Lung microvascular endothelial cell (primary cell): ENCODE data around the gene SPTSSB. TPM values are rescaled to one million over a fixed set of nuclear protein-coding genes. Genes with fewer than 3 reads are reported as not detected.

Experiments used
- DNase-seq, 2 donors: peaks; one replicate each; pipeline versions ENCODE4 v3.0.0 to v3.0.0-alpha.2; 2010; ENCODE audit warnings: low read depth in 2 of 2
- total RNA-seq: library from RNA; depleted of rRNA; stranded (reverse); fragments of >200 nt; gene quantifications from 2 replicates; pipeline ENCODE4 v1.2.1, GENCODE V29; 2014

SPTSSB gene
- total RNA-seq, 1 donor from 2014 or later = not detected

- DNase-seq = no peak
These were observed 31.5 kb downstream of the SPTSSB start for GRCh38 chr3:161339517-161340500.

DNA sequence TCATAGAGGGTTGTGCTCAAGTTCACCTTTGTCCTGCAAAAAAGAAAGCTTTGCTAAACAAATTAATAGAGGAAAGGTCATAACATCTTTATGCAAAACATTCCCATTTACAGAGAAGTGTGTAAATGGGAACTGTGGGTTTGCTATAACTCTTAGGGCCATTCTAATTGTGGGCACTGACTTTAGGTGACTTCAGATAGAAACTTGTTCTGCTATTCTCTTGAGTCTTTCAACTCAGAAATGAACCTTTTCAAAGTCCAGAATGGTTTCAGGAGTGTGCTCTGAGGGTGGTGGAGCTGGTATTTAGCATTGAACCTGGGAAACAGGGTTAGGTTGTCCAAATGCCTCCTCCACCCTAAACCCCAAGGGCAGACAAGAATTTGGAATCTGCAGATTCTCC is 34.0 kb downstream of the SPTSSB start:
- no peak for DNase-seq

DNA sequence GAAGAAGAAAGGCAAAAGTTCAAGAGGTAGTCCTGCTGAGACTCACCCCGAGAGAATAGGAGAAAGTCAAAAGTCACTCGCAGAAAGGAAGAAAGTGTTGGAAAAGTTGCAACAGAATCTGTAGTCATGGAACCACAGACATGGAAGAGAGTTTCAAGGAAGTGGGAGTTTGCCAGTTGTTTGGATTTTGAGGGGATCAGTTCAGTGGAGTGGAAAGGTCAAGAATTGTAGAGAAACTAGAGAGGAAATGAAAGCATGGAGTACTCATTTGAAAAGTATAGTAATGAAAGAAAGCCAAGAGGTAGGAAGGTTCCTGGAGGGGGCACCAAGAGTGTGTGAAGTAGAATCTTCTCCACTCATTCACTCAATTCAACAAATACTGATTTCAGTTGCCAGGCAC is 34.7 kb downstream of the SPTSSB start:
- no peak for DNase-seq

- no peak for DNase-seq
These were observed 37.6 kb downstream of the SPTSSB start for GRCh38 chr3:161333696-161334095.

DNA sequence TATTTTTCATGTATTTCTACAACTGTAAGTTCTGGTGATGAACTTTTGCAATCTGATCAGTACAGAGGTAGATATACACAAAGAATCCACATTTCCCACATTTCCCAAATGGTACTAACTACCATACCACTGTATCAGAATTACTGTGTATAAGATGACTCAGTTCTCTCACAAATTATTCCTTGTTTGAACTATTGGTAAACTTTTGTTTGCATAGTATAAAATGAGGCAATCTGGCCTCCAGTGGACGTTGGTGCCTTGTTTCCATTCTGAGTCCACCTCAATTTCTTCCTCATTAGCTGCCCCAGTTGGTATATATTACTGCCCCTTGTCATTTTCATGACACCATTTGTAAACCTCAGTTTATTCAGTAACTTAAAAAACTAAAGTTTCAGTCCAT is 38.5 kb downstream of the SPTSSB start:
- DNase-seq = no peak

- DNase-seq = no peak
These were observed 46.3 kb downstream of the SPTSSB start for GRCh38 chr3:161325059-161325458.

- DNase-seq = no peak
These were observed 47.2 kb downstream of the SPTSSB start for GRCh38 chr3:161323926-161324621.

- DNase-seq = no peak
These were observed 48.3 kb downstream of the SPTSSB start for GRCh38 chr3:161322781-161323568.

- no peak for DNase-seq
These were observed 50.5 kb downstream of the SPTSSB start for GRCh38 chr3:161320837-161321236.

GRCh38 chr3:161319867-161320266 is 51.5 kb downstream of the SPTSSB start:
- DNase-seq = no peak

DNA sequence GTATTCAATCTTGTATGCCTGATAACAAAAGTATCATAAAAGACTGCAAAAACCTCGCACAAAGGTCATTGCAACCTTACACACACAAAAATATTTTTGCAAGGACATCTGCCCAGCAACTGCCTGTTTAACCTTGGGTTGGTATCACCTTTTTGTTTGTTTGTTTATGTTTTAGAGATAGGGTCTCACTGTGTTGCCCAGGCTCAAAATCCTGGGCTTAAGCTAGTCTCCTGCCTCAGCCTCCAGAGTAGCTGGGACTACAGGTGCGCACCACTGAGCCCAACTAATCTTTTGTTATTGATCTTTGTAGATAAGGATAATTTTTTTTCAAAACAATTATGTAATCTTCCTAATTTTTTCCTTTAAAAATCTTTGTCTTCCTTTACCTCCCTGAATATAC is 54.2 kb downstream of the SPTSSB start:
- DNase-seq = no peak

DNA sequence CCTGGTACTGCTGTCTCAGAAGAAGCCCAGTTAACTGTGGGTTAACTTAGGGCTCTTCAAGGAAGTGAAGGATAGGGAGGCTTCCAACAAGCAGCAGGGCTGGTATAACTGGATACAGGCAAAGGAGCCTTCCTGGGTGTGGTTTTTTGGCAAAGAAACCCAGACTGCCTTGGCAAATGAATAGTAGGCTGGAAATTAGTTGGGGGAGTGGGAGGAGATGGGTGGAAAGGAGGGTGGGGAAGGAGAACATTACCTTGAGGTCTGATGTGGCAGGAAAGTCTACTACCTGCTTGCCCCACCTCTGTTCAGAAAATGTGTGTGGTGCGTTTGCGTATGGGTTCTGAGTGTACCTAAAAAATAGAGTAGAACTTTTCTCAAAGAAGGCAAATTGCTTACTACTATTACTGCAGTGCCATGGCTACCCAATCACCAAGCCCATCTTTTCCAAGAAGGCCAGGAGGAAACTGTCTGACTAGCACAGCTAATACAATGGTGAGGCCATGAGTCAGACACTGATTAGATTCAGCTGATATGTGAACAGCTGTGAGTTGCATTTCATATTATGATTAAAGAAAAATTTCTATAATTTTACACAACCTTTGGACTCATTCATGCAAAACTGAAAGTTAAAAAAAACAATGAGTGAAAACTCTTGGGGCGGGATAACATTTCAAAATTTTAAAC is 55.2 kb downstream of the SPTSSB start:
- DNase-seq = peak; percentile 6 to 96

DNA sequence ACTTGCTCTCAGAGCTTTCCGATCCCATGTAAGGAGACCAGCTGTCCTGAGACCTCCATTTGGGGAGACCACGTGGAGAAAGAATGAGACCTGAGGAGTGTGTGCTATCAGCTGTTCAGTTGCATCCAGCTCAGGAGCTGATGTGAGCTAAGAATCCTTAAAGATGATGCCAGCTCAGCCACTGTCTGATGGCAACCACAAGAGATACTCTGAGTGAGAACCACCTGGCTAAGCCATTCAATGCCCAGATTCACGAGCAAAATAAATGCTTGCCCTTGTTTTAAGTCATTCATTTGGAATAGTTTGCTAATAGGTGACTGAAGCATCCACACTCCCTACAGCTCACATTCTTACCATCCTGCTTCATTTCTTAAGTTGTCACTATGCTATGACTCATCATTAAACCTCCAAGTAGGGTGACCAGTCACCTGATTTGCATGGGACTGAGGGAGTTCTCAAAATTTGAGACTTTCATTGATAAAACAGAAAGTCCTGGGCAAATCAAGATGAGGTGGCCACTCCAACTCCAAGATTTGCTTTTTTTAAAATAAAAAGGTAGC is 56.4 kb downstream of the SPTSSB start:
- peak in 1 of 2 donors; percentile 29 for DNase-seq

GRCh38 chr3:161310649-161311423 is 60.5 kb downstream of the SPTSSB start:
- no peak for DNase-seq

DNA sequence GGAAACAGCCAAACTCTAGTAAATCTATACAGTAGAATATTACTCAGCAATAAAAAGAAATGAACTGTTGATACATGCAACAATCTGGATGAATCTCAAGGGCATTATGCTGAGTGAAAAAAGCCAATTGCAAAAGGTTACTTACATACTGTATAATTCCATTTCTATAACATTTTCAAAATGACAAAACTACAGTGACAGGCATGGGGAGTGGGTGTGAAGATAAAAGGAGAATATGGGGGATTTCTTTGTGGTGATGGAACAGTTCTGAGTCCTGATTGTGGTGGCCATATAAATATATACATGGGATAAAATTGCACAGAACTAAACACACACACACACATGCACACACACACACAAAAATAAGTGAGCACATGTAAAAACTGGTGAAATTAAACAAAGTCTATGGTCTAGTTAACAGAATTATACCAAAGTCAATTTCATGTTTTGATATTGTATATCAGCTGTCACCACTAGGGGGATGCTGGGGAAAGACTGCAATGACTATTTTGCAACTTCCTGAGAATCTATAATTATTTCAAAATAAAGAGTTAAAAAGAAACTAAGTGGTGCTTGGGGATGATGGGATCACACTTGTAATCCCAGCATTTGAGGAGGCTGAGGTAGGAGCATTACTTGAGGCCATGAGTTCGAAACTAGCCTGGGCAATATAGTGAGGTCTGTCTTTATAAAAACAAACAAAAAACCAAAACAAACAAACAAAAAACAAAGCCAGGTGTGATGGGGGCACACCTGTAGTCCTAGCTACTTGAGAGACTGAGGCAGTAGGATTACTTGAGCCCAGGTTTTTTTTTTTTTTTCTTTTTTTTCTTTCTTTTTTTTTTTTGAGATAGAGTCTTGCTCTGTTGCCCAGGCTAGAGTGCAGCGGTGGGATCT is 66.0 kb downstream of the SPTSSB start:
- peak; percentile 39 to 42 for DNase-seq

DNA sequence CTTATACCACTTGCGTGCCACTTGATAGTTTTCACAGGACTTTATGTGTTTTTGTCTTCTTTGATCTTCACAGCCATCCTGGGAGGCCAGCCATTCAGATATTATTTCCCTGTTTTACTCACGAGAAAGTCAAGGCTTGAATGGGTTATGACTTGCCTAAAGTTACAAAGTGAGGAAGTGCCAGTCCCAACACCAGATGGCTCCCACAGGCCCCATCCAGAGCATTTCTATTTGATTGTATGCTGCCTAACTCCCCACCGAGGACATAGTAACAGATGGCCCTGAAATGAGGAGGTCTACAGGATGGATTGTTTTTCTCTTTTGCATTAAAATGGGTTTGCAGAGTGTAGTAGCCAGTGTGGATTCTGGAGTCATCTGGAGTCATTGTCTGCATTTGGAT is 74.5 kb downstream of the SPTSSB start:
- DNase-seq = no peak

- no peak for DNase-seq
These were observed 76.0 kb downstream of the SPTSSB start for GRCh38 chr3:161295325-161295724.
